ENCODE measurements around the gene CX3CR1. TPM values are rescaled to one million over a fixed set of nuclear protein-coding genes. Genes with fewer than 3 reads are reported as not detected.

The CX3CR1 gene
- total and polyA plus RNA-seq, 9 of the 15 experiments (the other 6 are each of a cell fraction or from before 2014, with no cell fraction given) = 0.03 to 0.21 TPM; not detected in 7

- Histone ChIP-seq H3K9ac (ENCODE audit: insufficient read depth in 1 of 2, low read depth in 2 of 2, low read length in 2 of 2) (no peak overlapping the region), H3K79me2 (ENCODE audit: control insufficient read depth, insufficient read depth, low read length) (no peaks in the 10 kb centered on the region), H3K4me1 (replicated peaks in 1 of 2; ENCODE audit: control insufficient read depth in 2 of 2, insufficient read depth in 2 of 2, low read length in 2 of 2) (no peaks in the 10 kb centered on the region; a peak in 1 of 5 replicates), H3K4me3 (no peak overlapping the region), H3K36me3 (ENCODE audit: control insufficient read depth, insufficient read depth, low read length) (no peaks in the 10 kb centered on the region), H3K9me3 (replicated peaks; ENCODE audit: control insufficient read depth, insufficient read depth, low read depth, low read length) (no peaks in the 10 kb centered on the region), H3K27me3 (ENCODE audit: control insufficient read depth in 2 of 2, insufficient read depth in 2 of 2, low read length in 2 of 2) (peaks cover 12 to 43% of the 10 kb centered on the region in 2 experiments), H2AFZ (ENCODE audit: low read depth, low read length) (no peak overlapping the region), H4K20me1 (replicated peaks; ENCODE audit: control insufficient read depth, insufficient read depth, low read length) (no peaks in the 10 kb centered on the region), H3K9me1 (ENCODE audit: control insufficient read depth, insufficient read depth, low read length) (no peaks in the 10 kb centered on the region), H3K27ac (ENCODE audit: extremely low read depth, low read depth, low read length) (no peak overlapping the region), H3K4me2 (ENCODE audit: insufficient read depth, low read length) (no peak overlapping the region)
- ATAC-seq (peak; percentile 61), FAIRE-seq (no peak), DNase-seq (ENCODE audit: extremely low read depth in 1 of 4, low spot score in 3 of 4) (peak in 3 of 4 experiments; percentile 21 to 38 (median 31))
- TF ChIP-seq CTCF (IDR thresholded peaks at IDR 0.05 in 2 of 3, conservative IDR thresholded peaks at IDR 0.05 in 1 of 3; ENCODE audit: insufficient read depth in 2 of 3, low read depth in 1 of 3, low read length in 3 of 3) (peak; percentile 35 to 41 (median 38); a peak in 4 of 6 replicates), RAD21 (CRISPR knock-in tag; conservative IDR thresholded peaks at IDR 0.05 in 1 of 2, IDR thresholded peaks at IDR 0.05 in 1 of 2) (peak in 1 of 2 experiments; percentile 6; a peak in 1 of 4 replicates), SRSF9 (IDR thresholded peaks at IDR 0.05; ENCODE audit: borderline replicate concordance, low read depth, low read length) (no peak)
- intact Hi-C loops (cut with micrococcal nuclease) = no loop called here
- CTCF ChIA-PET (ENCODE audit: low intra/inter-chr PET ratio) = no interaction called here
- POLR2A ChIA-PET = interaction anchor here (0.6 to 1.9 kb wide), 2 partner anchors 15 to 132 kb away, joined by 3 to 5 read pairs; no protein-coding TSS in a partner anchor
- in situ Hi-C loops (cut with MboI) = no loop called here
- WGBS (ENCODE audit: insufficient coverage, low coverage, missing lambda C conversion rate) = 0% methylated on average over 3 of the region's 3 CpGs
- BruUV-seq (replicated peaks) = no TSS peak
These were observed 6.7 kb downstream of the CX3CR1 start for GRCh38 chr3:39273119-39273518.
